ENCODE data around the gene ARHGAP4.

The ARHGAP4 gene

DNA sequence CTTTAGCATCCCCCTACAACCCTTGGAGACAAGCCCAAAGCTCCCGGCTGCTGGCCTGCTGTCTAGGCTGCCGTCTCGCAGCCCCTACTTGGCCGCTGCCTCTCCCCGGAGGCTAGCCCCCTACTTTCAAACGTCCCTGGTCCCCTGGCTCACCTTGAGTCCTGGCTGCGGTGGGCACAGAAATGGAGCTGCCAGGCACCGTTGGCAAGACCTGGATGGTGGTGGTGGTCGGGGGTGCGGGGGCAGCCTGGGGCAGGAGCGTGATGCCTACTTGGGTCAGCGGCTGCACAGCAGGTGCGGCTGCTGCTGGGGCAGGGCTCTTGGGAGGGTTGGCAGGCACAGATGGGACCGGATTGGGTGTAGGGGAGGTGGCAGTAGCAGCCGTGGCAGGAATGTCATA lies 33.6 kb upstream of the ARHGAP4 start:
- H2BK15ac ChIP-seq (replicated peaks; ENCODE audit: low read depth), result no peak overlapping the region
- H4K8ac ChIP-seq (ENCODE audit: low read depth, low read length), result no peak overlapping the region
- H3K36me3 ChIP-seq (ENCODE audit: control insufficient read depth, insufficient read depth, low read length), result peaks cover 8% of the 10 kb centered on the region
- no peaks in the 10 kb centered on the region for H3K79me1 ChIP-seq (ENCODE audit: low read length)
- H3K56ac ChIP-seq (ENCODE audit: low read length), result no peak overlapping the region
- no peak overlapping the region for H3K9ac ChIP-seq (ENCODE audit: low read length)
- no peak for DNase-seq
- no peak overlapping the region for H4K5ac ChIP-seq (ENCODE audit: low read length)
- H3K18ac ChIP-seq (ENCODE audit: low read length), result no peak overlapping the region
- H3K79me2 ChIP-seq (ENCODE audit: control insufficient read depth, insufficient read depth, low read length), result peaks cover 15% of the 10 kb centered on the region
- no peak overlapping the region for H2AK5ac ChIP-seq (ENCODE audit: low read length)
- H3K4ac ChIP-seq (ENCODE audit: low read depth, low read length), result no peak overlapping the region
- no peak overlapping the region for H2BK5ac ChIP-seq (ENCODE audit: low read length)
- no peak overlapping the region for H3K23ac ChIP-seq (ENCODE audit: low read length)
- no peaks in the 10 kb centered on the region for H3K4me1 ChIP-seq (ENCODE audit: control insufficient read depth, low read depth, low read length)
- no peak overlapping the region for H3K27ac ChIP-seq (ENCODE audit: low read depth, low read length)
- WGBS (ENCODE audit: extremely low coverage, insufficient coverage, low lambda C conversion rate), result no CpG with 5 or more reads among the region's 15 CpGs
- no peak overlapping the region for H2BK120ac ChIP-seq (ENCODE audit: low read depth, low read length)
- no peak overlapping the region for H3K4me3 ChIP-seq (ENCODE audit: low read length)
- no peaks in the 10 kb centered on the region for H3K27me3 ChIP-seq (ENCODE audit: insufficient read depth, low read length, poor library complexity)
- no peak overlapping the region for H3K4me2 ChIP-seq (ENCODE audit: low read length)

DNA sequence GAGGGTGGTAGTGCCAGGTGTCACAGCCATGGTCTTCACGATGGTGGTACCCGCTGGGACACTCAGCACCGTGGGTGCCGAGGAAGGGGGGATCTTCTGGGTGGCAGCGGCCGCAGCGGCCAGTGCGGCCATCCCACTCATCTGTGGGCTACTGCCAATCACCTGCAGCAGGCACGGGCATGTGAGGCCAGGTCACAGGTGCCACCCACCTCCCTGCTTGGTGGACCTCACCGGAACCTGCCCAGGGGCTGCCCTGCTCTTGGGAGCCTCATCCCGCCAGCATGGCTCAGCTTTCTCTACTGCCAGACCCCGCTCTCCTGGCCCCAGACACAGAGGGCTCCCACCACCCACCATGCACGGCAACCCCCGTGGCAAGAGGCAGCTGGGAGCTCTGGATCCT lies 32.5 kb upstream of the ARHGAP4 start:
- no CpG with 5 or more reads among the region's 14 CpGs for WGBS (ENCODE audit: extremely low coverage, insufficient coverage, low lambda C conversion rate)
- H3K79me2 ChIP-seq (ENCODE audit: control insufficient read depth, insufficient read depth, low read length), result peaks cover 7% of the 10 kb centered on the region
- H3K9ac ChIP-seq (ENCODE audit: low read length), result no peak overlapping the region
- H2BK120ac ChIP-seq (ENCODE audit: low read depth, low read length), result no peak overlapping the region
- H3K36me3 ChIP-seq (ENCODE audit: control insufficient read depth, insufficient read depth, low read length), result peaks cover 10% of the 10 kb centered on the region
- H2BK5ac ChIP-seq (ENCODE audit: low read length), result no peak overlapping the region
- H3K23ac ChIP-seq (ENCODE audit: low read length), result no peak overlapping the region
- no peak overlapping the region for H3K4me2 ChIP-seq (ENCODE audit: low read length)
- no peaks in the 10 kb centered on the region for H3K4me1 ChIP-seq (ENCODE audit: control insufficient read depth, low read depth, low read length)
- H2AK5ac ChIP-seq (ENCODE audit: low read length), result no peak overlapping the region
- DNase-seq, result no peak
- H4K8ac ChIP-seq (ENCODE audit: low read depth, low read length), result no peak overlapping the region
- H4K5ac ChIP-seq (ENCODE audit: low read length), result no peak overlapping the region
- no peaks in the 10 kb centered on the region for H3K27me3 ChIP-seq (ENCODE audit: insufficient read depth, low read length, poor library complexity)
- H3K56ac ChIP-seq (ENCODE audit: low read length), result no peak overlapping the region
- H3K4me3 ChIP-seq (ENCODE audit: low read length), result no peak overlapping the region
- no peak overlapping the region for H3K27ac ChIP-seq (ENCODE audit: low read depth, low read length)
- H3K18ac ChIP-seq (ENCODE audit: low read length), result no peak overlapping the region
- no peak overlapping the region for H3K4ac ChIP-seq (ENCODE audit: low read depth, low read length)
- H2BK15ac ChIP-seq (replicated peaks; ENCODE audit: low read depth), result no peak overlapping the region
- H3K79me1 ChIP-seq (ENCODE audit: low read length), result no peaks in the 10 kb centered on the region

DNA sequence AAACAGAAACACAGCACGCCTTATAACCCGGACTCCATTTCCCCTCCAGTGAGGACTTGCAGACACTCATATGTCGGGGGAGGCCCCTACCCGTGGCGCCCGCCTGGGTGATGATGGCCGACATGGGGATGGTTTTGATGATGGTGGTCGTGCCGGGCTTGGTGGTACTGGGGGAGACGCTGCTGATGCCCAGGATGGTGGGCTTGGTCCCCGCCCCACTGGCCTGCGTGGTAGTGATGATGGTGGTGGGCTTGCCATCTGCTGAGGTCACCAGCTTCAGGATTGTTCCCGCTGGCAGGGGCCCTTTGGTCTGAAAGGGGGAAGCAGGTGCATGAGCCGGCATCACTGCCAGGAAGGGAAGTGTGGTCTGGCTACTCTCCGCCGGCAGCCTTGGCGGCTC lies 31.2 kb upstream of the ARHGAP4 start:
- WGBS (ENCODE audit: extremely low coverage, insufficient coverage, low lambda C conversion rate), result no CpG with 5 or more reads among the region's 17 CpGs
- Histone ChIP-seq H3K56ac (ENCODE audit: low read length) (no peak overlapping the region), H3K36me3 (ENCODE audit: control insufficient read depth, insufficient read depth, low read length) (peaks cover 13% of the 10 kb centered on the region), H4K5ac (ENCODE audit: low read length) (no peak overlapping the region), H3K18ac (ENCODE audit: low read length) (no peak overlapping the region), H3K4ac (ENCODE audit: low read depth, low read length) (no peak overlapping the region), H4K8ac (ENCODE audit: low read depth, low read length) (no peak overlapping the region), H3K79me2 (ENCODE audit: control insufficient read depth, insufficient read depth, low read length) (no peaks in the 10 kb centered on the region), H2AK5ac (ENCODE audit: low read length) (no peak overlapping the region), H3K4me3 (ENCODE audit: low read length) (no peak overlapping the region), H2BK15ac (replicated peaks; ENCODE audit: low read depth) (no peak overlapping the region), H3K27ac (ENCODE audit: low read depth, low read length) (no peak overlapping the region), H2BK5ac (ENCODE audit: low read length) (no peak overlapping the region), H3K79me1 (ENCODE audit: low read length) (no peaks in the 10 kb centered on the region), H3K9ac (ENCODE audit: low read length) (no peak overlapping the region), H3K4me2 (ENCODE audit: low read length) (no peak overlapping the region), H3K4me1 (ENCODE audit: control insufficient read depth, low read depth, low read length) (no peaks in the 10 kb centered on the region), H3K23ac (ENCODE audit: low read length) (no peak overlapping the region), H2BK120ac (ENCODE audit: low read depth, low read length) (no peak overlapping the region), H3K27me3 (ENCODE audit: insufficient read depth, low read length, poor library complexity) (no peaks in the 10 kb centered on the region)
- DNase-seq, result no peak

DNA sequence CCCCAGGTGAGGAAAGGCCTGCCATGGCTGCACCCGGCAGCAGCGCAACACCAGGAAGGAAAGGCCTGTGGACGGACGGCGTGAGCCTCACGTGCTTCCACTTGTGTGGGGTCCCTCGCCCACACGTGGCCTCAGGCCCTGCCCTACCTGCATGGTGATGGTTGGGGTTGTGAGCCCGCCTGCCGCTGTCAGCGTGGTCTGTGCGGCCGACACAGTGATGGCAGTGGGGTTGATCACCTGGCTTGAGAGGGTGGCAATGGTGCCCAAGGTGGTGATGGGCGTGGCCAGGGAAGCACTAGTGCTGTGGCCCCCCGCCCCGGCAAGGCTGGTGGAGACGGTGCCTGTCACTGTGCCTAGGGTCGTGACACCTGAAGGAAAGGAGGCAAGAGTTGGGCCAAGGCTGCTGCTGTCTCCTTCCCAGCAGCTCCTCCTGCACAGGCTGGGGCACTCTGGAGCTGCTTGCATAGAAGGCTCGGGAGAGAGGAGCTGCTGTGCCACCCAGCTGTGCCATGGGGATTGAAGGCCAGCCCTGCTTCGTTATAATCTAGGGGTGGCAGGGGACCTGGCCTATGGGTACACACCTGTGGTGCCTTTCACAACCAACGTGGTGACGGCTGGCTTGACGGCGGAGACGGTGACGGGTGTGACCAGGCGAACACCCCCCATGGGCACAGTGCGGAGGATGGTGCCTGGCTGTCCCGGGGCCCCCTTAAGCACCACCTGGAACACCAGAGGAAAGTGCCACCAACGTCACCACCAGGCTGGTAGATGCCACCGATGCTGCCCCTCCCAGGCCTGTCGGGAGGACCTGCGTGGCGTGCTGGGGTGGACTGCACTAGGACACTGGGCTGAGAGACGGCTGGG lies 30.2 kb upstream of the ARHGAP4 start:
- H2BK15ac ChIP-seq (replicated peaks; ENCODE audit: low read depth), result no peak overlapping the region
- H3K4me1 ChIP-seq (ENCODE audit: control insufficient read depth, low read depth, low read length), result no peaks in the 10 kb centered on the region
- H3K4me2 ChIP-seq (ENCODE audit: low read length), result no peak overlapping the region
- no peak overlapping the region for H3K4me3 ChIP-seq (ENCODE audit: low read length)
- H3K18ac ChIP-seq (ENCODE audit: low read length), result no peak overlapping the region
- H4K5ac ChIP-seq (ENCODE audit: low read length), result no peak overlapping the region
- H2BK5ac ChIP-seq (ENCODE audit: low read length), result no peak overlapping the region
- no CpG with 5 or more reads among the region's 35 CpGs for WGBS (ENCODE audit: extremely low coverage, insufficient coverage, low lambda C conversion rate)
- no peaks in the 10 kb centered on the region for H3K79me2 ChIP-seq (ENCODE audit: control insufficient read depth, insufficient read depth, low read length)
- H3K56ac ChIP-seq (ENCODE audit: low read length), result no peak overlapping the region
- no peak overlapping the region for H3K23ac ChIP-seq (ENCODE audit: low read length)
- no peak overlapping the region for H2AK5ac ChIP-seq (ENCODE audit: low read length)
- H3K9ac ChIP-seq (ENCODE audit: low read length), result no peak overlapping the region
- no peaks in the 10 kb centered on the region for H3K79me1 ChIP-seq (ENCODE audit: low read length)
- H3K36me3 ChIP-seq (ENCODE audit: control insufficient read depth, insufficient read depth, low read length), result peaks cover 15% of the 10 kb centered on the region
- no peak overlapping the region for H3K4ac ChIP-seq (ENCODE audit: low read depth, low read length)
- H4K8ac ChIP-seq (ENCODE audit: low read depth, low read length), result no peak overlapping the region
- DNase-seq, result no peak
- H2BK120ac ChIP-seq (ENCODE audit: low read depth, low read length), result no peak overlapping the region
- H3K27ac ChIP-seq (ENCODE audit: low read depth, low read length), result no peak overlapping the region
- H3K27me3 ChIP-seq (ENCODE audit: insufficient read depth, low read length, poor library complexity), result no peaks in the 10 kb centered on the region

DNA sequence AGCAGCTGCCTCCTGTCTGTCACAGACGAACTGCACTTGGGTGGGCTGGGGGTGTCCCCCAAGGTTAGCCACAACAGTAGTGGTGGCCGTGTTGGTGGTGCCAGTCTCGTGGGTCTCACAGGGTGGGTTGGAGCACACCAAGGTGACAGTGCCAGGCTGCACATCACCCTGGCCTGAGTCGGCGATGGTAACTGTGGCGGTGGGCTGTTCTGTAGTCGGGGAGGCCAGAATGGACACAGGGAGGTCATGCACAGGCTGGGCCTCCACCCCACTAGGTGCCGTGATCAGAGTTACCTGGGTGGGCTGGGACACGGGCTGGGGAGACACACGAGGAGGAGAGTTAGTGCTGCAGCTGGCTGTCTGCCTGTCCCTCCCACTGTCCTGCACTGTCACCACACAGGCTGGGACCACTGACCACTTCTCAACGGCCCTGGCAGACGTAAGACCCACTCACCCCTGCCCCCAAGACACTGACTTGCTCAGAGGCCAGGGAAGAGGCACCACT lies 29.2 kb upstream of the ARHGAP4 start:
- no peak overlapping the region for H2AK5ac ChIP-seq (ENCODE audit: low read length)
- no peaks in the 10 kb centered on the region for H3K79me1 ChIP-seq (ENCODE audit: low read length)
- no peak overlapping the region for H3K4me3 ChIP-seq (ENCODE audit: low read length)
- no peak overlapping the region for H3K9ac ChIP-seq (ENCODE audit: low read length)
- H3K4ac ChIP-seq (ENCODE audit: low read depth, low read length), result no peak overlapping the region
- no peak for DNase-seq
- no peak overlapping the region for H2BK120ac ChIP-seq (ENCODE audit: low read depth, low read length)
- no peak overlapping the region for H4K8ac ChIP-seq (ENCODE audit: low read depth, low read length)
- no peak overlapping the region for H2BK5ac ChIP-seq (ENCODE audit: low read length)
- no peaks in the 10 kb centered on the region for H3K4me1 ChIP-seq (ENCODE audit: control insufficient read depth, low read depth, low read length)
- no peak overlapping the region for H2BK15ac ChIP-seq (replicated peaks; ENCODE audit: low read depth)
- peaks cover 15% of the 10 kb centered on the region for H3K36me3 ChIP-seq (ENCODE audit: control insufficient read depth, insufficient read depth, low read length)
- H3K79me2 ChIP-seq (ENCODE audit: control insufficient read depth, insufficient read depth, low read length), result no peaks in the 10 kb centered on the region
- no peak overlapping the region for H4K5ac ChIP-seq (ENCODE audit: low read length)
- no peak overlapping the region for H3K56ac ChIP-seq (ENCODE audit: low read length)
- H3K23ac ChIP-seq (ENCODE audit: low read length), result no peak overlapping the region
- WGBS (ENCODE audit: extremely low coverage, insufficient coverage, low lambda C conversion rate), result no CpG with 5 or more reads among the region's 12 CpGs
- no peaks in the 10 kb centered on the region for H3K27me3 ChIP-seq (ENCODE audit: insufficient read depth, low read length, poor library complexity)
- no peak overlapping the region for H3K27ac ChIP-seq (ENCODE audit: low read depth, low read length)
- H3K4me2 ChIP-seq (ENCODE audit: low read length), result no peak overlapping the region
- H3K18ac ChIP-seq (ENCODE audit: low read length), result no peak overlapping the region

All from mesendoderm (in vitro differentiated cells).